ENCODE data around the gene GAR1.
"Not testable (repeated sequence)": the region's sequence is repeated elsewhere in the genome, so short reads cannot be mapped to it uniquely, and the experiment has no call there.

The GAR1 gene

DNA sequence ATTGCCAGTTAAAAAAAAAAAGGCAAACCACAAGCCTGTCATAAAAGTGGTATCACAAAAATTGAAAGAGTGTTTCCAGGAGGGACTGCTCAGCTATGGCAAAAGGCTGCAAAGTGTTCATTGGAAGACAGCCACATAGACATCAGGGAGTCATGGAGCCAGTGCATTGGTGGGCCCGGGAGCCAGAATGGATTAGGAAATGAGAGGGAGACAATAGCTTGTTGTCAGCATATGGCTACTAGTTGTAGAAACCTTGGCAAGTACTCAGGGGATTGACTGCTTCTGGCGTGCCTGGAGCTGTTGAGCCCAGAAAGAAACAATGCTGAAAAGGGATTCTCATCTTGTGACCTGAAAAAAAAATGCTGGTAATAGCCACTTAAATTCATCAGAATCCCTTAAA is 5.0 kb downstream of the GAR1 start:
- Mint-ChIP-seq H3K36me3 (peaks cover 43% of the 10 kb centered on the region), H3K27ac (peak overlapping the region; percentile 87), H3K4me3 (peak overlapping the region; percentile 53)

DNA sequence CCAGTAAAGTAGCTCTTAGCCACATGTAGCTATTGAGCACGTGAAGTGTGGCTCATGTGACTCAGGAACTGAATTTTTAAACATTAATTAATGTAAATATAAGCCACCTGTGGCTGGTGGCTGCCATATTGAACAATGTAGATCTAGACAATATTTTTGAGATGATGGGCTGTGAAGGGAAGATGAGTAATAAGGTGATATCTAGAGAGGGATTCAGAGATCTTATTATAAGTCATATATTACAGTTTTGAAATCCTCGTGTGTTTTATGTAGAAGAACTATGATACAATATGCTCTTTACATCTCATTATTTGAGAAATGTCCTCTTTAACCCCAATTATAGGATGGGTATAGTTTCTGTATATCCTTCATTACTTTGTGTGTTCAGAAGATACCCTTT is 5.6 kb downstream of the GAR1 start:
- no peaks in the 10 kb centered on the region for H3K27me3 Mint-ChIP-seq
- H3K36me3 Mint-ChIP-seq, result peaks cover 38% of the 10 kb centered on the region
- H3K4me3 Mint-ChIP-seq, result peak overlapping the region; percentile 45

More for the DNA sequence above, 5.0 kb downstream of the GAR1 start:
- Mint-ChIP-seq H3K9me3 (no peaks in the 10 kb centered on the region), H3K27me3 (no peaks in the 10 kb centered on the region), H3K4me1 (peaks cover 54% of the 10 kb centered on the region)

DNA sequence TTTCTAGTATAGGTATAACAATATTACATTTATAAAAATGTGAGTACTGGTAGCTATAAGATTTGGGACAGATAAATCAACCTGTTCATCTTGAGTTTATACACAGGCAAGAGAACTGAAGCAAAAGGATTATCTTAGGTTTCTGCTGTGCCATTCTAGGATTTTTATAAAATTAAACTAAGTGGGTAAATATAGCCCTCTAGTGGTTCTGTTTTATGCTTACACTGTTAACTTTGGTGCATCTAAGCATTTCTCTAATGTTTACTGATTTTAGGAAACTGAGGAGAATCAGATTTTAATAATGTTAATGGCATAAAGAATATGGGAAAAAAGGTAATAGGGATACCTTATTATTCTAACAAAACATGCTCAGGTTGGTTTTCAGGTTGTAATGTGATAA is 11.2 kb downstream of the GAR1 start:
- Mint-ChIP-seq H3K4me3 (no peak overlapping the region), H3K27me3 (no peaks in the 10 kb centered on the region), H3K36me3 (peaks cover 9% of the 10 kb centered on the region), H3K4me1 (peaks cover 4% of the 10 kb centered on the region), H3K27ac (no peak overlapping the region), H3K9me3 (no peaks in the 10 kb centered on the region)

More for the DNA sequence above, 5.6 kb downstream of the GAR1 start:
- no peaks in the 10 kb centered on the region for H3K9me3 Mint-ChIP-seq
- H3K27ac Mint-ChIP-seq, result peak overlapping the region; percentile 73
- H3K4me1 Mint-ChIP-seq, result peaks cover 49% of the 10 kb centered on the region

DNA sequence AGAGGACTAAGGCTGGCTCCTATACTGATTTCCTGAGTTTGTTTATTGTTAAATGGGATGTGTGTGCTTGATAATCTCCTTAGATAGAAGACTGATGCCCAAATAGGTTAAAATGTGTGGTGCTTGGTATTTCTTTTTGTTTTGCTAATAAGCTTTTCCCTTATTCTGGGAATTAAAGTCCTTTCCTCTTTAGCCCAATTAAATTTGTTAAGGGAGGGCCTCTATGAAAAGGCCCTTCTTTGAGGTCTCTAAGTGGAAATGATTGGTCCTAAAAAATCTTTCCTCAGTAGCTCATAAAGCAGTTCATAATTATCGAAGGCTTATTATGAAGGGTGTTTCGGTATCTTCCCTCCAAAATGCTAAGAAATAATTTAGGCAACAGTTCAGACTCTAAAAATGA is 12.1 kb downstream of the GAR1 start, which contains the start of gene RRH:
RRH (plus strand) TSS at position 301 of the 400 bp plus-strand sequence; CDS start at position 357, 56 bp downstream.
- H3K4me1 Mint-ChIP-seq, result no peaks in the 10 kb centered on the region
- H3K27ac Mint-ChIP-seq, result no peak within 1 kb of the TSS
- no peaks in the 10 kb centered on the region for H3K27me3 Mint-ChIP-seq
- H3K9me3 Mint-ChIP-seq, result no peaks in the 10 kb centered on the region
- H3K36me3 Mint-ChIP-seq, result peaks cover 6% of the 10 kb centered on the region
- H3K4me3 Mint-ChIP-seq, result no peak within 1 kb of the TSS

DNA sequence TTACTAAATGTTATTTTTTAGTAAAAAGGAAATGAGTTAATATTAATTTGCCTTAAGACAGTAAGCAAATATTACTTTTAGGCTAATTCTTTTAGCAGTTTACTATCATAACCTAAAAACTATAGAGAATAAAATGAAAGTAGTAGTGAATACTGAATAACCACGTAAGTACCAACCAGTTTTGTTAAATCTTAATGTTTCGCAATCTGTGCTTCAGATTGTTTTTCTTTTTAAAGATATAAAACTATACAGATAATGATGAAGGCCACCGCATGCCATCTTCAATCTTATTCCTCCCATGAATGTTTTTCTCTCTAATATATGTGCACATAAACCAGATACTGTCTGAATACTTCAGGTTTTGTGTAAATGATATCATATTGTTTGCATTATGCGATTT is 18.2 kb downstream of the GAR1 start:
- H3K27ac Mint-ChIP-seq, result no peak overlapping the region

DNA sequence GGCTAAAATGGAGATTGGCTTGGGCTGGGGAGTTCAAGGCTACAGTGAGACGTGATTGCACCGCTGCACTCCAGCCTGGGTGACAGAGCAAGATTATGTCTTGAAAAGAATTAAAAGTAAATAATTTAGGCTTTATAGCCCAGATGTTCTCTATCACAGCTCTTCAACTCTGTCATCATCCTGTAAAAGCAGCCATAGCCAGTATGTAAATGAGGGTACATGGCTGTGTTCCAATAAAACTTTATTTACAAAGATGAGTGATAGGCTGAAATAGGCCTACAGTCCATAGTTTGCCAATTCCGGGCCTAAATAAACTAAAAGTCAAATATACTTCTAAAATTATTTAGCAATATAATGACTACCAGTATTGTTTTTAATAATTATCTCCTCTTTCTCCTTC is 21.4 kb downstream of the GAR1 start:
- H3K27me3 Mint-ChIP-seq, result no peaks in the 10 kb centered on the region
- no peaks in the 10 kb centered on the region for H3K4me1 Mint-ChIP-seq
- H3K27ac Mint-ChIP-seq, result no peak overlapping the region
- no peaks in the 10 kb centered on the region for H3K9me3 Mint-ChIP-seq
- no peak overlapping the region for H3K4me3 Mint-ChIP-seq
- peaks cover 19% of the 10 kb centered on the region for H3K36me3 Mint-ChIP-seq

More for the DNA sequence above, 18.2 kb downstream of the GAR1 start:
- Mint-ChIP-seq H3K4me3 (no peak overlapping the region), H3K36me3 (peaks cover 12% of the 10 kb centered on the region), H3K4me1 (no peaks in the 10 kb centered on the region), H3K27me3 (no peaks in the 10 kb centered on the region), H3K9me3 (no peaks in the 10 kb centered on the region)

DNA sequence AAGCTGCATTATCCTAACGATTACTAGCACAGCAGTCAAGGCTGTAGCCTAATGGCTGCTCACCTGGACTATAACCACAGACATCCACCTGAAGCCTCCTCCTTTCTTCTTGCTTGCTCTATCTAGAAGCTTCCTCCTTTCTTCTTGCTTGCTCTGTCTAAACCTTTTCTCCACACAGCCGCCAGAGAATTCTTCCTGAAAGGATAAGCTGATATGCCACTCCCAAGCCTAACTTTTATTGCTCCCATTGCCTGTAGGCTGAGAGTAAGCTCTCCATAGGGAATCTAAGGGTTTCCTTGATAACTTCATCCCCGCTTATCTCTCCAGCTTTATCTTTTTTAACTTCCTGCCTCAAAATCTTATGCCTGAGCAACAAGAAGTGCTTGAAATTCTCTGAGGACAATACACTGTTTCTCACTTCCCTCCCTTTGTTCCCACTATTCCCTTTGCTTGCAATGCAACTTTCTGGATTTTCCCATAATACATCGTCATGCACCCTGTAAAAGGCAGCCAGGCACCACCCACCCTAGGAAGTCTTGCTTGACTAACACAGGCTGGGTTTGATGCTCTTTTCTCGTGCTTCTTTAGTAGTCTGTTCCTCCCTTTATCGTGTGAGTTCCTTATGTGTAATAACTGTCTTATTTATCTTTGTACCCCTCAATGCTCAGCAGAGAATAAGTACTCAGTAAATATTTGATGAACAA is 31.0 kb downstream of the GAR1 start:
- Mint-ChIP-seq H3K9me3 (no peaks in the 10 kb centered on the region), H3K27me3 (no peaks in the 10 kb centered on the region), H3K36me3 (peaks cover 2% of the 10 kb centered on the region), H3K27ac (no peak overlapping the region), H3K4me1 (no peaks in the 10 kb centered on the region), H3K4me3 (no peak overlapping the region)

DNA sequence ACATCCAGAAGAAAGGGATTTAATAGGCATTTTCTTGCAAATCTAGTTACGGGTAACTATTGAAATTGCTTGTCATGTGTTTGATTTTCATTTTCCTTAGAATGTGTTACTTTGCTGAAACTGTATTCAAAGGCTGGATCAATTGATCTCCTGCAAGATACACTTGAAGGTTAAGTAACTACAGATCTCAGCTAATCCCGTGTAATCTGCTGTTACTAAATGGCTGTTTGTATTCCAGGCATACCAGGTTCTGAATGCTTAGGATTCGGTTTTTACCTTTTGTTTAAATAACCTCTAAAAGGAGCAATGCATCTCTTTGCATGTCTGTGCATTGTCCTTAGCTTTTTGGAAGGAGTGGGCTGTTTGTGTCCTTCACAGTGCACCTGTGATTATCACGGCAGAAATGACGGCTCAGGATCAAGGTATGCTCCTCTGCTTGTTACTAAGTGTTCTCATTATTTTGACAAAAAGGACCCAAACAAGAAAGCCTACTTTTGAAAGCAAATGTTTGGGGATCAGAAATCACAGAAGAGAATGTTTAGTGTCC is 32.4 kb downstream of the GAR1 start, which contains the start of gene LRIT3:
LRIT3 (plus strand) TSS at position 212 of the 547 bp plus-strand sequence; CDS start at position 307, 95 bp downstream.
- Mint-ChIP-seq H3K36me3 (peaks cover 2% of the 10 kb centered on the region), H3K27ac (no peak within 1 kb of the TSS), H3K4me1 (peaks cover 4% of the 10 kb centered on the region), H3K9me3 (no peaks in the 10 kb centered on the region), H3K4me3 (no peak within 1 kb of the TSS), H3K27me3 (no peaks in the 10 kb centered on the region)

DNA sequence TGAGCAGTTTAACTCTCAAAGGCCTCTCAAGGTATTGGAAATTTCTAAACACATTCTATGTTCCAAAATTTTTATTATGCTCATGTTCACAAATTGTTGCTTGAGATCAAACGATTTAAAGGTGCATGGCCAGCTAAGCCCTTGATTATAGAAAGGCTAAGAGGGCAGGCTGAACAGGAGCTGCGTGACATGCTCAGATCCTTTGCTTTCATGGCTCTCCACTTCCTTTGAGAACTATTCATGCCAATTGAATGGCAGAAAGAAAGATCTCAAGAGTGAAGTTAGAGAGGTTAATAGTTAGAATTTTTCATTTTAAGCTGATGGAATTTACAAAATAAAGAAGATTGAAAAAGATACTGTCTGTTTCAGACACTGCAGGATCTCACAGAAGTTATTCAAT is 32.9 kb downstream of the GAR1 start:
- Mint-ChIP-seq H3K27ac (no peak overlapping the region), H3K9me3 (no peaks in the 10 kb centered on the region), H3K4me1 (peaks cover 7% of the 10 kb centered on the region), H3K36me3 (peaks cover 6% of the 10 kb centered on the region), H3K4me3 (no peak overlapping the region), H3K27me3 (no peaks in the 10 kb centered on the region)

DNA sequence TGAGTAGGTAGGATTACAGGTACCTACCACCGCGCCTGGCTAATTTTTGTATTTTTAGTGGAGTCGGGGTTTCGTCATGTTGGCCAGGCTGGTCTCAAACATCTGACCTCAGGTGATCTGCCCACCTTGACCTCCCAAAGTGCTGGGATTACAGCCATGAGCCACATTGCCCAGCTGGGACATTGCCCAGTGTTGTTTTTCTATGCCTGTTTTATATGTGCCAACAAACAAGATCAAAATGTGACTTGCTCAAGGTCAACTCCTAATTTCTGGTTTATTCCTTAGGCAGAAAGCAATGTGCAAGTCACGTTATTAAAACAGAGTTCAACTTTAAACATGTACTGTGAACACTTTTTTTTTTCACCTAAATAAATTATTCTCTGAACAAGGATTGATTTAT is 35.0 kb downstream of the GAR1 start:
- H3K4me3 Mint-ChIP-seq, result no peak overlapping the region
- H3K27me3 Mint-ChIP-seq, result no peaks in the 10 kb centered on the region
- H3K9me3 Mint-ChIP-seq, result no peaks in the 10 kb centered on the region
- peaks cover 7% of the 10 kb centered on the region for H3K4me1 Mint-ChIP-seq
- peaks cover 11% of the 10 kb centered on the region for H3K36me3 Mint-ChIP-seq
- H3K27ac Mint-ChIP-seq, result no peak overlapping the region

DNA sequence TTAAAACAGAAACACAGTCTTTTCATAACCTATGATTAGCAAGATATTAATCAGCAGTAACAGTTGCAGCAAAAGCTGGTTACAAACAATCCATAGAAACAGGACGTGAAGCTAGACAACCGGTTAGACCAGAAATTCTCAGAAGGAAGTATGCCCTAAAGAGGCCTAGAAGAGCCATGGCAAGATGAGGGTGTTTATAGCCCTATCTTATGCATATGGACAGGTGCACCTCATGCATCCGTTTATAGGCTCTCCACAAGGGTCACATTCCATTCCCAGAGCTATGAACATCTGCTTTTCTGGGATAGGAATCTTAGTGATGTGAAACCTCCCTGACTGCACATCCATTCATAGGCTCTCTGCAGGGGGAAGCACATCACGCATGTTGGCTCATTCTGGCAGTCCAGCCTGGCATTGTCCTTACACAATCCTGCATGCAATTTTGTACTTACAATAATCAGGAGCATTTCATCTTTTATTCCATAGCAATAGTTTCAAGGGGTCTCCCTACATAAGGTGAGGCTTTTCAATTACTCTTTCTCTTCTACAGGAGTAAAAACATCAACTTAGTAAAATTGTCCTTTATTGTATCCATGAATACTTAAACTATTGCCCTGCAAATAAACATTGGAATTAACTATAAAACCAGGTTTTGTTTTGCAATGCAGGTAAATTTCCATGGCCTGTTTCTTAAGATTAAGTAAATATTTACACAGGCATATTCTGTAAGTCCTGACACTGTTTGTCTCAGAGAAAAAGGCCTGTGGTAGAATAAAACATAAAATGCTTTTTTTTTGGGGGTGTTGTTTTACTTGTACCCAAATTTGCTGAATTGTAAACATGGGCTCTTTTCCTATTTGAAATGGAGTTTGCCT is 44.1 kb downstream of the GAR1 start:
- not testable (repeated sequence) for H3K9me3 Mint-ChIP-seq, H3K4me3 Mint-ChIP-seq, H3K4me1 Mint-ChIP-seq, H3K27ac Mint-ChIP-seq, H3K27me3 Mint-ChIP-seq
- H3K36me3 Mint-ChIP-seq, result peaks cover 23% of the 10 kb centered on the region

DNA sequence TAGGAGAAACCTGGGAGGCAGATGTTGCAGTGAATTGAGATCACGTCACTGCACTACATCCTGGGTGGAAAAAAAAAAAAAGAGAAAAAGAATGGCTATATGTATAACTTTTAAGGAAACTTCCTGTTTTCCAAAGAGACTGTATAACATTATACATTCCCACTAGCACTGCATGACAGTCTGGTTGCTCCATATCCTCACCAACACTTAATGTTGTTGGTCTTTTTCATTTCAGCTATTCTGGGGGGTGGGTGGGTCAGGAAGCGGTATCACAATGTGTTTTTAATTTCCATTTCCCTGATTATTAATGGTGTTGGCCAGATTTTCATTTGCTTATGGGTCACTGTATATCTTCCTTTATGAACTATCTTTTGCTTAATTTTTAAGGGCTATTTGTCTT is 45.7 kb downstream of the GAR1 start:
- H3K4me1 Mint-ChIP-seq, result no peaks in the 10 kb centered on the region
- H3K36me3 Mint-ChIP-seq, result peaks cover 15% of the 10 kb centered on the region
- H3K27me3 Mint-ChIP-seq, result no peaks in the 10 kb centered on the region
- H3K27ac Mint-ChIP-seq, result no peak overlapping the region
- no peak overlapping the region for H3K4me3 Mint-ChIP-seq
- no peaks in the 10 kb centered on the region for H3K9me3 Mint-ChIP-seq

DNA sequence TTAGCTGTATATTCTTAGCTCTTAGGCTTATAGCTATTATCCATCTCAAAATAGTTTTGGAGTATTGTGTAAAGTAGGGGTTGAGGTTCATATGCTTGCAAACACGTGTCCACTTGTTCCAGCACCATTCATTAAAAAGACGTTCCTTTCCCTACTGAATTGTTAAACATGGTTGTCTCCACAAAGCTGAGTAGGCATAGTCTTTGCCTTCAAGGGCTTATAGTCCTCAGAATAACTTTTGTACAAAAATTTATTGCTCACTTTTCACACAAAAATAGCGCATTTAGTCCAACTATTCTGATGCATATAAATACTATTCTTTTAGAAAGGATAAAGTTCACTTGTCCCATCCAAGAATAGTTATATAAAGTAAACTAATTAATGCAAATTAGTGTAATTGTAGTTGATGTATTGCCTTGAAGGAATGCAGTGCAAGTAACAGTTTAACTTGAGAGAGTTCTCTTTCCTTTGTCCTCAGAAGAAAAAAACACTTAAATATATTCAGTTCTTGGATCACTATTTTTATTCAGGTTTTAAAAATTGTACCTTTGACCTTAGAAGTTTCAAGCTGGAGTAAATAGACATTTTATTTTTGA is 46.5 kb downstream of the GAR1 start:
- Mint-ChIP-seq H3K27me3 (no peaks in the 10 kb centered on the region), H3K4me1 (no peaks in the 10 kb centered on the region), H3K27ac (no peak overlapping the region), H3K36me3 (peaks cover 15% of the 10 kb centered on the region), H3K9me3 (no peaks in the 10 kb centered on the region), H3K4me3 (no peak overlapping the region)

DNA sequence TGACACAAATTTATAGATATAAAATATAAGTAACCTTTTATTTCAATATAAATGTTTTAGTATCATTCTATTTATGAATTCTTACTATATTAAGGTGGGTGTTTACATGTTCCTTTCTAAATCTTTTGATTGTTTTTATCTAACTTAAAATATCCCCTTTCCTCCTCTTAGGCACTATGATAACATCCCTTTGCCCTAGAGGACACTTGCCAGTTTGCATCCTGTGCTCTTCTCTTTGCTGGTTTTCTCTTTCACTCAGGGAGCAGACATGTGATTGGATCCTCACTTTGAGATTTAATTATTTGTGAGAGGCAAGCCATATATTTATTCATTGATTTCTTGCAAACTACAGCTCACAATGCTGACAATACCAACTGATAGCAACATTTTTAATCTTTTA is 48.6 kb downstream of the GAR1 start:
- Mint-ChIP-seq H3K36me3 (peaks cover 9% of the 10 kb centered on the region), H3K4me3 (no peak overlapping the region), H3K27me3 (no peaks in the 10 kb centered on the region), H3K4me1 (no peaks in the 10 kb centered on the region), H3K27ac (no peak overlapping the region), H3K9me3 (no peaks in the 10 kb centered on the region)

DNA sequence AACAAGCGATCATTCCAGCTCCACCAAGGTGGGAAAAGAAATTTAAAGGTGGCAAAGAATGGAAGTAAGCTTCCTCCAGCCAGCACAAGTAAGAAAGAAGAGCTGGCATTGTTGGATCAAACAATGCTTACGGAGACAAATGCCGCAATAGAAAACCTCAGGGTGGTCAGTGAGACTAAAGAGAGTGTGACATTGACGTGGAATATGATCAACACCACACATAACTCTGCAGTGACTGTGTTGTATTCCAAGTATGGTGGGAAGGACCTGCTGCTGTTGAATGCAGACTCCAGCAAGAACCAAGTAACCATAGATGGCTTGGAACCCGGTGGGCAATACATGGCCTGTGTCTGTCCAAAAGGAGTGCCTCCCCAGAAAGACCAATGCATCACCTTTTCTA is 54.5 kb downstream of the GAR1 start:
- Mint-ChIP-seq H3K36me3 (peaks cover 2% of the 10 kb centered on the region), H3K4me3 (no peak overlapping the region), H3K9me3 (no peaks in the 10 kb centered on the region), H3K4me1 (no peaks in the 10 kb centered on the region), H3K27me3 (no peaks in the 10 kb centered on the region), H3K27ac (peak overlapping the region; percentile 60)

All from activated naive CD4-positive, alpha-beta T cell treated with anti-CD3 and anti-CD28 coated beads, Interleukin-2, amount 50 U/mL, for 24 hours (primary cell).